Ovary (tissue), 9 donors: ENCODE measurements around the gene MID1. TPM values are rescaled to one million over a fixed set of nuclear protein-coding genes. Genes with fewer than 3 reads are reported as not detected.

Experiments
- DNase-seq, 5 donors: peaks; one replicate each; pipeline ENCODE4 v3.0.0-alpha.2; 2019 to 2020
- H3K27ac ChIP-seq, 2 donors: fragments of 200-600 bp; one replicate each; pipeline versions ENCODE4 v1.5.1 to v1.8.0; 2019 to 2022
- H3K27me3 ChIP-seq: fragments of 200-600 bp; one replicate; pipeline ENCODE4 v1.8.0; 2022
- H3K36me3 ChIP-seq: fragments of 200-600 bp; sonication (generic); one replicate; pipeline ENCODE4 v1.5.1; 2019
- H3K4me1 ChIP-seq: one replicate; pipeline ENCODE4 v1.8.1; 2013; ENCODE audit warnings: mild to moderate bottlenecking, moderate library complexity; ENCODE audit not compliant: insufficient read depth
- H3K4me3 ChIP-seq: fragments of 200-600 bp; sonication (generic); one replicate; pipeline ENCODE4 v1.5.1; 2017
- H3K9me3 ChIP-seq, 2 donors: fragments of 200-600 bp in 1 of 2; sonication (generic) in 1 of 2; one replicate each; pipeline versions ENCODE4 v1.5.1 to v1.8.1; 2013 to 2019; ENCODE audit warnings: mild to moderate bottlenecking in 1 of 2, moderate library complexity in 1 of 2
- CTCF ChIP-seq, 3 donors: fragments of 450-650 bp in 2 of 3; fragments of 200-600 bp in 1 of 3; IDR thresholded peaks; one replicate each; pipeline versions ENCODE4 v1.5.1 to v1.8.0; 2016 to 2022; ENCODE audit warnings: antibody characterized with exemption in 3 of 3, mild to moderate bottlenecking in 1 of 3
- EP300 ChIP-seq: sonication (generic); formaldehyde crosslinking; IDR thresholded peaks from one replicate; pipeline ENCODE4 v1.6.1; 2017; ENCODE audit warnings: antibody characterized with exemption
- POLR2A ChIP-seq: fragments of 450-650 bp; IDR thresholded peaks from one replicate; pipeline ENCODE4 v1.6.1; 2017; ENCODE audit warnings: antibody characterized with exemption, mild to moderate bottlenecking, moderate library complexity
- WGBS, 3 donors: extraction: QIAGEN DNeasy Blood & Tissue Kit in 1 of 3; methylation state at CpG; one replicate each; pipeline versions ENCODE4 v1.1.5 to v1.1.7; 2013 to 2017; 5-methylcytosine and 5-hydroxymethylcytosine counted together
- intact Hi-C, 4 donors: fragments of 100-400 bp; cut with DNase I; formaldehyde crosslinking; loops; one replicate each; pipeline versions ENCODE4 v1.11.0 to v1.15.1; 2022 to 2023
- polyA plus RNA-seq, 2 donors: library from polyadenylated mRNA; stranded (reverse); fragments of 200-250 nt in 1 of 2; fragments of 350-450 nt in 1 of 2; fragmentation: Illumina TruSeq in 1 of 2; extraction: RNeasy Lipid Tissue Mini Kit (QIAGEN cat#74804) in 1 of 2; gene quantifications; one replicate each; pipeline ENCODE4 v1.2.3, GENCODE V29; 2013 to 2014
- total RNA-seq, 7 donors: library from RNA; depleted of rRNA in 2 of 7; stranded (reverse); fragments of >200 nt in 2 of 7; fragmentation: NEBNext Ultra II Directional in 3 of 7; extraction: Animal tissue kit (Norgen Biotek cat#: 25700) in 3 of 7; gene quantifications; one replicate each; pipeline versions ENCODE4 v1.1.0 to v1.2.4, GENCODE V29; 2016 to 2023
- donor health status: DM: no; HTN: no; CAD: no; lungs with moderate emphysema.
- donor health status: DM: no; HTN: no; CAD: no.
- donor health status: Bipolar disorder and iron deficiency.
- donor health status: DM: yes; HTN: yes; CAD: no.
- donor health status: DM: no; HTN: no; CAD: no.
- donor health status: DM: yes; HTN: yes; CAD: no.

Gene MID1
- total and polyA plus RNA-seq, 9 donors = 4.0 to 25.7 (median 17.0) TPM

- Histone ChIP-seq H3K27me3 (no peaks in the 10 kb centered on the region), H3K36me3 (no peaks in the 10 kb centered on the region), H3K4me1 (peaks cover 2% of the 10 kb centered on the region), H3K27ac (no peak overlapping the region), H3K9me3 (no peaks in the 10 kb centered on the region), H3K4me3 (no peak overlapping the region)
- 58 to 66% (median 63%) methylated on average over 3 of the region's 3 CpGs for WGBS, 3 donors
- intact Hi-C loops = no loop called here
- DNase-seq = no peak
- TF ChIP-seq EP300 (no peak), POLR2A (no peak), CTCF (IDR thresholded peaks at IDR 0.05) (no peak)
Observed at GRCh38 chrX:10512741-10513140, 107.6 kb downstream of the MID1 start.

- no peaks in the 10 kb centered on the region for H3K27me3 ChIP-seq
- no peaks in the 10 kb centered on the region for H3K9me3 ChIP-seq
- H3K27ac ChIP-seq = no peak overlapping the region
- intact Hi-C loops = no loop called here
- DNase-seq = no peak
- TF ChIP-seq EP300 = no peak
- TF ChIP-seq POLR2A = no peak
- H3K36me3 ChIP-seq = no peaks in the 10 kb centered on the region
- no peak overlapping the region for H3K4me3 ChIP-seq
- 29 to 60% (median 56%) methylated on average over 1 of the region's 1 CpG for WGBS, 3 donors
- peaks cover 2% of the 10 kb centered on the region for H3K4me1 ChIP-seq
Observed at GRCh38 chrX:10512258-10512657, 108.1 kb downstream of the MID1 start.

- DNase-seq = no peak
- Histone ChIP-seq H3K27ac (no peak overlapping the region), H3K4me3 (no peak overlapping the region), H3K9me3 (no peaks in the 10 kb centered on the region), H3K27me3 (no peaks in the 10 kb centered on the region), H3K36me3 (no peaks in the 10 kb centered on the region), H3K4me1 (peaks cover 6% of the 10 kb centered on the region)
- intact Hi-C loops = no loop called here
- 77 to 83% (median 78%) methylated on average over 3 of the region's 3 CpGs for WGBS, 3 donors
- TF ChIP-seq CTCF (IDR thresholded peaks at IDR 0.05) = no peak
- TF ChIP-seq EP300 = no peak
- TF ChIP-seq POLR2A = no peak
Observed at GRCh38 chrX:10509397-10509796, 111.0 kb downstream of the MID1 start.

DNA sequence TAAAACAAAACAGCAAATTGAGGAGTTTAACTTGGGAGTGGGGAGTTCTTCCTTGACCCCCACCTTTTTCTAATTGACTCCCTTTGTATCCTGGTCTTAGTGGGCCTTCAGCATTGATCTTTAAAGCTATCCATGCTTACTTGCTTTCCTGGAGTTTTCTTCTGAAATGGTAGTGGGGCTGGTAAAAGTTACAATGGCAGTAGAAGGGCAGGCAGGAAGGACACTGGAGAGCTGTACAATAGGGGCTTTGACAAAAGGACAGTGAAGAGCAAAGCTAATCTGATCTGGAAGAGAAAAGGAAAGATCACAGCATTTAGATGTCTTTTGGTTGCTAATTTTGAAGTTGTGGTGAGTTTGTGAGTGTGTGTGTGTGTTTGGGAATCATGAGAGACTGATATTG, 111.5 kb downstream of the MID1 start:
- peaks cover 6% of the 10 kb centered on the region for H3K4me1 ChIP-seq
- H3K27me3 ChIP-seq = no peaks in the 10 kb centered on the region
- H3K36me3 ChIP-seq = no peaks in the 10 kb centered on the region
- DNase-seq = no peak
- no peak overlapping the region for H3K27ac ChIP-seq
- H3K4me3 ChIP-seq = no peak overlapping the region
- TF ChIP-seq CTCF (IDR thresholded peaks at IDR 0.05) (no peak), EP300 (no peak), POLR2A (no peak)
- H3K9me3 ChIP-seq = no peaks in the 10 kb centered on the region
- intact Hi-C loops = no loop called here

DNA sequence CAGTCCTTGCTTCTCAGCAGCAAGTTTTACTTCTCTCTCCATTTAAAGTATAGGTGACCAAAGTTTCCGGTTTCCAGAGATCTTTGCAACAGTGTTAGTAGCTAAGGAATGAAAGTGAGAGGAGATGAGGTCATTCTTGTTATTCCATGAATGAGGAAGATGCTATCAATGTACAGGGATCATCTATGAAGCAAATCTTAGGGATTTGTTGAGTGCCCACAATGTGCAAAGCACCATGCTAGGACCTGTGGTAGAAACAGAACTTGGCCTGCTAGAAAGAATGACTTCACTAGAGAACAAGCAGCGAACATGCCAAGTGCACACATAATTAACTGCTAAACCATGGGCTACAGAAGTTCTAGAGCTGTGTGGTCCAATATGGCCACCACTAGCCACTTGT, 112.5 kb downstream of the MID1 start:
- Histone ChIP-seq H3K4me3 (no peak overlapping the region), H3K27ac (no peak overlapping the region), H3K4me1 (peaks cover 6% of the 10 kb centered on the region), H3K27me3 (no peaks in the 10 kb centered on the region), H3K9me3 (no peaks in the 10 kb centered on the region), H3K36me3 (no peaks in the 10 kb centered on the region)
- no peak for TF ChIP-seq CTCF (IDR thresholded peaks at IDR 0.05)
- TF ChIP-seq EP300 = no peak
- no peak for TF ChIP-seq POLR2A
- no peak for DNase-seq
- WGBS, 3 donors = 39 to 67% (median 60%) methylated on average over 2 of the region's 2 CpGs
- intact Hi-C loops = no loop called here
